Measurements from ENCODE around the gene RPTOR.
A peak's percentile ranks its signal among the peaks of the same experiment; 100 is the strongest.

The RPTOR gene

GRCh38 chr17:80891397-80892018 is 346.9 kb downstream of the RPTOR start:
- peak; percentile 47 to 70 (median 50) for DNase-seq (ENCODE audit: low read depth in 3 of 3)

- peak; percentile 65 to 87 (median 82) for DNase-seq (ENCODE audit: low read depth in 3 of 3)
Measured at GRCh38 chr17:80892019-80892855, 347.6 kb downstream of the RPTOR start.

- peak in 2 of 3 experiments; percentile 35 to 54 for DNase-seq (ENCODE audit: low read depth in 3 of 3)
Measured at GRCh38 chr17:80892900-80893603, 348.4 kb downstream of the RPTOR start.

- DNase-seq (ENCODE audit: low read depth in 3 of 3) = no peak
Measured at GRCh38 chr17:80893604-80894438, 349.2 kb downstream of the RPTOR start.

GRCh38 chr17:80894439-80894721 is 349.7 kb downstream of the RPTOR start:
- no peak for DNase-seq (ENCODE audit: low read depth in 3 of 3)

- DNase-seq (ENCODE audit: low read depth in 3 of 3) = no peak
Measured at GRCh38 chr17:80894726-80895125, 350.1 kb downstream of the RPTOR start.

GRCh38 chr17:80895366-80895765 is 350.7 kb downstream of the RPTOR start:
- no peak for DNase-seq (ENCODE audit: low read depth in 3 of 3)

- DNase-seq (ENCODE audit: low read depth in 3 of 3) = no peak
Measured at GRCh38 chr17:80898716-80899115, 354.1 kb downstream of the RPTOR start.

GRCh38 chr17:80899402-80900268 is 355.0 kb downstream of the RPTOR start:
- peak; percentile 58 to 71 (median 60) for DNase-seq (ENCODE audit: low read depth in 3 of 3)

GRCh38 chr17:80901319-80901718 is 356.7 kb downstream of the RPTOR start:
- DNase-seq (ENCODE audit: low read depth in 3 of 3) = no peak

GRCh38 chr17:80902197-80902962 is 357.7 kb downstream of the RPTOR start:
- DNase-seq (ENCODE audit: low read depth in 3 of 3) = no peak

- no peak for DNase-seq (ENCODE audit: low read depth in 3 of 3)
Measured at GRCh38 chr17:80902963-80903611, 358.4 kb downstream of the RPTOR start.

- no peak for DNase-seq (ENCODE audit: low read depth in 3 of 3)
Measured at GRCh38 chr17:80904036-80904753, 359.6 kb downstream of the RPTOR start.

GRCh38 chr17:80905586-80906230 is 361.1 kb downstream of the RPTOR start:
- no peak for DNase-seq (ENCODE audit: low read depth in 3 of 3)

- no peak for DNase-seq (ENCODE audit: low read depth in 3 of 3)
Measured at GRCh38 chr17:80906364-80907259, 362.0 kb downstream of the RPTOR start.

- no peak for DNase-seq (ENCODE audit: low read depth in 3 of 3)
Measured at GRCh38 chr17:80907281-80907680, 362.6 kb downstream of the RPTOR start.

GRCh38 chr17:80908211-80908610 is 363.6 kb downstream of the RPTOR start:
- DNase-seq (ENCODE audit: low read depth in 3 of 3) = no peak

All from stimulated activated CD4-positive, alpha-beta T cell treated with anti-CD3 and anti-CD28 coated beads, TNF-alpha, amount 100 ng/mL, for 4 hours (primary cell).